Measurements from ENCODE around the gene SPDYE16. TPM values are rescaled to one million over a fixed set of nuclear protein-coding genes. Genes with fewer than 3 reads are reported as not detected.
"Not testable (repeated sequence)": the region's sequence is repeated elsewhere in the genome, so short reads cannot be mapped to it uniquely, and the experiment has no call there.

Gene SPDYE16
- total and polyA plus RNA-seq, 8 donors, result 0.09 to 0.67 (median 0.37) TPM; not detected in 1

DNA sequence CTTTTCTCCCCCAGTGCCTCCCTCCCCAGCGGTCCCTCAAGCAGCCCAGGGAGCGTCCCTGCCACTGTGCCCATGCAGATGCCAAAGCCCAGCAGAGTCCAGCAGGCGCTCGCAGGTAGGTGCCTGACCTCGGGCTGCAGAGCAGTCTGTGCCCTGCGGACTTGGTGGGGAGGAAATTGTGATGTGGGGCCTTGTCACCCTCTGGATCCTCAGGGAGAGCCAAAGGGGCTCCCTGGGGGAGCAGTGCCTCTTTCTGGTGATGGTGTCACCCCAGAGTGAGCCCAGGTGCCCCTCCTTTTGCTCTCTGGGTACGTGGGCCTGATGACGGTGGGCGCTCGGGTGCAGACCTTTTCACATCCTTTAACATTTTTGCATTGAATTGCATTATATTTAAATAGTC is 51.0 kb downstream of the SPDYE16 start:
- H3K27ac ChIP-seq; ATAC-seq; H3K36me3 ChIP-seq; FAIRE-seq; H3K9me3 ChIP-seq; intact Hi-C loops (cut with DNase I); H3K27me3 ChIP-seq; H3K4me3 ChIP-seq; H3K4me1 ChIP-seq; DNase-seq: not testable (repeated sequence)
- 92 to 95% methylated on average over 2 to 4 of the region's 10 CpGs for WGBS, 2 donors

DNA sequence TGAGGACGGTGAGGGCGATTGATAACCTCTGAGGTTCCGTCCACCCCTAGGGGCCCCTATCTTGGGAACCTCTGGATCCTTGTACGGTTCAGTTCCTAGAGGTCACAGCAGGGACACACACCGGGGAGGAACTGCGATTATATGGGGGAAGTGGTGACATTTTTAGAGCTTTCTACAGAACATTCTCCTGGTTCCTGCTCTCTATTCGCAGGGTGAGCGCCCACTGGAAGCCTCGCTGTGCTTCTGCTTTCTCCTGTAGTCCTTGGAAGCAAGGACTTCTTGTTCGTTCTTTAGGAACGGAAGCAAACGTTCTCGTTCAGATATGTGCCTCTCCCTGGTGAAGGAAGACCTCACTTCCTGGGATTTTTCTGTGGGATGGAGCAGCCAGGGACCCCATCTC is 55.1 kb downstream of the SPDYE16 start:
- H3K27ac ChIP-seq; H3K9me3 ChIP-seq; H3K36me3 ChIP-seq; DNase-seq; intact Hi-C loops (cut with DNase I); FAIRE-seq; H3K4me1 ChIP-seq; H3K27me3 ChIP-seq; ATAC-seq; H3K4me3 ChIP-seq: not testable (repeated sequence)
- WGBS, 2 donors, result 83 to 93% methylated on average over 4 to 8 of the region's 13 CpGs

DNA sequence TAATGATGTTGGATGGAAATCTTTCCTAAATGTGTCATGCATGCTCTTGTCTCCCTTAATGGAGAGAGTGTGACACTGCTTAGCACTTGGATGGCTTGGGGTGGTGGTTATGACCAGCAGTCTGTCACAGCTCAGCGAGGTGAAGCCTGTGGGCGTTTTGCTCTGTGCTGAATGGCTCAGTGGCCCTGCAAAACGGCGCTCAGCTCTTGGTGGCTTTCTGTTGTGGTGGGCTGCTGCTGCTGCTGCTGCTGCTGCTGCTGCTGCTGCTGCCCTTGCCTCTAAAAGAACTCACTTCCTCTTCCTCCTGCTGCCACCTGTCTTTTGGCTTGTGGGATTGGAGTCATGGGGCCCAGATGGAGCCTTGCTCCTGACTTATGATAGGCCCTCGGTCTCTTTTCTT is 56.5 kb downstream of the SPDYE16 start:
- H3K27me3 ChIP-seq; H3K4me3 ChIP-seq; H3K9me3 ChIP-seq; H3K27ac ChIP-seq; intact Hi-C loops (cut with DNase I); H3K4me1 ChIP-seq; FAIRE-seq; DNase-seq; H3K36me3 ChIP-seq: not testable (repeated sequence)
- ATAC-seq, result peak in 3 of 4 donors; percentile 37 to 71 (median 67)
- 70 to 77% methylated on average over 2 of the region's 5 CpGs for WGBS, 2 donors

DNA sequence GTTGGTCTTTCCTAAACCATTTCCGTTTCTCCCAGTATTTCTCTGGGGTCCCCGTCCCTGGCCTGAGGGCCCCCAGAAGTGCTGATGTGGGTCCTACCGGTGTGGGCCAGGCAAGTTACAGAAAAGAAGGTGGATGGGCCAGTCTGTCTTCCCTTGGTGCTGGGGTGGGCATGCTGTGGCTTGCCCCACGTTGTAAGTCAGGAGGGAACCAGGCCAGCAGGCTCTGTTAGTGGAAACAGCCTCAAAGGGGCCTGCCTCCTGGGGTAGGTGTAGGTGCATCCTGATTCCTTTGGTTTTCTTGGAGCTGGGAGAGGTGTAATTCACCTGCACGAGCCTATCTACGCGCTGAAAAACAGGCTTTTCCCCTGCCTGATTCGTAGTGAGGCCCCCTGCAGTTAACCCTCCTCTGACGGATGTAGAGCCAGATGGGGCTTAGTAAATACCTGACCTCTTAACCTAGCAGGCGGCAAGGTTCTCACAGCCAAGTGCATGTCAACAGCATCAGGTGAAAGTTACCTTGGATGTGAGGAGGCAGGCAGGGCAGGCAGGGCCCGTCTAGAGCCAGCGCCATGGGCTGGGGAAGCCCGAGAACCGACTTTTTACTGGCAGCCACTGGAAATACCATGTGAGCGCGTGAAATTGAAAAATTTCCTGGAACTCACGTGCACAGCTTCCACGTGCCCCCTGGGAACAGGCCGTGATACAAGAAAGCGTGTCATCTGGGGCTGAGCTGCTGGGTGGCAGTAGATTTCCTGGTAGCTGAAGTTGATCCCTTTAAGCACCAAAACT is 57.1 kb downstream of the SPDYE16 start:
- FAIRE-seq; H3K27ac ChIP-seq; H3K9me3 ChIP-seq; DNase-seq; H3K4me1 ChIP-seq; intact Hi-C loops (cut with DNase I); H3K27me3 ChIP-seq; H3K36me3 ChIP-seq; H3K4me3 ChIP-seq: not testable (repeated sequence)
- ATAC-seq, result peak in 3 of 4 donors; percentile 22 to 77 (median 70)
- WGBS, 2 donors, result 47 to 60% methylated on average over 2 to 5 of the region's 20 CpGs

DNA sequence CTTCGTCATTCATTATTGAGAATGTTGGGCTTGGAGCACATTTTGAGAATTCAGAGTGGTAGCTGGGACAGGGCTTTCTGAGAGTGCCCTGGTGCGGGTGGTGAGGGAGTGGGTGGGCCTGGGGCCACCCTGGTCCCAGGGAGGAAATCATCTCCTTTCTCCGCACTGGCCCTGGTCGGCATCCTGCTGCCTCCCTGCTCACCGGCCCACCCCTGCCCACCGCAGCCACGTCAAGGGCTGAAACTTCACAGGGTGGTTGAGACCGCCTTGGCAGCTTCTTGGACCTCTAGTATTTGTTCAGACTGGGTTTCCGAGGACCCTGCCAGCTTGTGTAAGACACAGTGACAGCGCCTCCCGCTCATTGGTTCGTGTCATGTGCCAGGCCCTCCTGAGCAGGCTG is 58.6 kb downstream of the SPDYE16 start:
- ATAC-seq; H3K4me3 ChIP-seq; H3K9me3 ChIP-seq; DNase-seq; intact Hi-C loops (cut with DNase I); H3K36me3 ChIP-seq; H3K4me1 ChIP-seq; FAIRE-seq; H3K27me3 ChIP-seq; H3K27ac ChIP-seq: not testable (repeated sequence)
- WGBS, 2 donors, result 89 to 96% methylated on average over 7 to 8 of the region's 12 CpGs

DNA sequence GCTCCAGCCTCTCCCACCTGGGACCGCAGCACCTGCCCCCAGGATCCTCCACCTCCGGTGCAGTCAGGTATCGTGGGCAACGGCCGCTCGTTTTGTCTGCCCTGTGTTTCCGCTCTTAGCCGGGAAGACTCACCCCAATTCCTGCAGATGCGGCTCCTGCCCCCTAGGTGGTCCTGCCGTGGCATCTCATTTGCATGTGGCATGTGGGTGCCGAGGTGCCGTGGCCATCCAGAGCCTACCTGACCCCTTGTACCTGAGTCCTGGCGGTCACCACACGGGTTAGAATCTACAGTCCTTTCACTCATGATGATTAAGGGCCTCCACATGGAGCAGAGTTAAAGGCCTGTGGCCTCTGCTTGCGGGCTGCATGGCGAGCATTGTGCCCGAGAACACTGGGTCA is 60.0 kb downstream of the SPDYE16 start:
- H3K4me1 ChIP-seq; H3K27ac ChIP-seq; H3K4me3 ChIP-seq; FAIRE-seq; ATAC-seq; H3K9me3 ChIP-seq; intact Hi-C loops (cut with DNase I); DNase-seq; H3K27me3 ChIP-seq; H3K36me3 ChIP-seq: not testable (repeated sequence)
- 90 to 94% methylated on average over 16 to 17 of the region's 17 CpGs for WGBS, 2 donors

DNA sequence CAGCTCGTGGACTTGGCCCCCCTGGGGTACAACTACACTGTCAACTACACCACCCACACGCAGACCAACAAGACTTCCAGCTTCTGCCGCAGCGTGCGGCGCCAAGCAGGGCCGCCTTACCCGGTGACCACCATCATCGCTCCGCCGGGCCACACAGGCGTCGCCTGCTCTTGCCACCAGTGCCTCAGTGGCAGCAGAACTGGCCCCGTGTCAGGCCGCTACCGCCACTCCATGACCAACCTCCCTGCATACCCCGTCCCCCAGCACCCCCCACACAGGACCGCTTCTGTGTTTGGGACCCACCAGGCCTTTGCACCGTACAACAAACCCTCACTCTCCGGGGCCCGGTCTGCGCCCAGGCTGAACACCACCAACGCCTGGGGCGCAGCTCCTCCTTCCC is 60.4 kb downstream of the SPDYE16 start:
- peak in 1 of 6 donors; percentile 19 for DNase-seq
- H3K4me1 ChIP-seq; H3K27me3 ChIP-seq; H3K36me3 ChIP-seq; H3K27ac ChIP-seq; H3K9me3 ChIP-seq; FAIRE-seq; ATAC-seq; H3K4me3 ChIP-seq; intact Hi-C loops (cut with DNase I): not testable (repeated sequence)
- 94 to 96% methylated on average over 24 of the region's 24 CpGs for WGBS, 2 donors

Other genes with a start within 250 kb of the SPDYE16 start
- 100 to 1,000 TPM; 106 to 752 (median 138) TPM for gene HSPB1, start 240.6 kb downstream of the SPDYE16 start, total RNA-seq
- 100 to 1,000 TPM; 160 to 642 TPM for gene HSPB1, start 240.6 kb downstream of the SPDYE16 start, polyA plus RNA-seq
- gene YWHAG, start 184.3 kb downstream of the SPDYE16 start, total RNA-seq, result 10 to 100 TPM; 23.3 to 55.7 (median 38.9) TPM
- 10 to 100 TPM; 15.7 to 30.9 TPM for gene YWHAG, start 184.3 kb downstream of the SPDYE16 start, polyA plus RNA-seq
- gene SSC4D, start 133.6 kb downstream of the SPDYE16 start, total RNA-seq, result 1 to 10 TPM in 5 of 6 donors, under 1 TPM in 1; 0.79 to 3.6 (median 2.2) TPM
- 10 to 100 TPM in 1 of 2 donors, 1 to 10 TPM in 1; 8.8 to 10.3 TPM for gene SSC4D, start 133.6 kb downstream of the SPDYE16 start, polyA plus RNA-seq
- 10 to 100 TPM in 2 of 6 donors, 1 to 10 TPM in 4; 2.5 to 14.1 (median 6.6) TPM for gene ZP3, start 118.3 kb downstream of the SPDYE16 start, total RNA-seq
- 1 to 10 TPM; 3.2 to 7.6 TPM for gene ZP3, start 118.3 kb downstream of the SPDYE16 start, polyA plus RNA-seq
- gene DTX2, start 81.6 kb downstream of the SPDYE16 start, total RNA-seq, result 10 to 100 TPM; 11.5 to 33.6 (median 14.8) TPM
- 10 to 100 TPM; 25.4 to 52.4 TPM for gene DTX2, start 81.6 kb downstream of the SPDYE16 start, polyA plus RNA-seq
- 1 to 10 TPM in 2 of 6 donors, under 1 TPM in 4; 0.41 to 2.3 (median 0.89) TPM for gene UPK3B, start 32.7 kb downstream of the SPDYE16 start, total RNA-seq
- gene UPK3B, start 32.7 kb downstream of the SPDYE16 start, polyA plus RNA-seq, result 1 to 10 TPM; 2.9 to 3.2 TPM
- gene POMZP3, start 84.0 kb upstream of the SPDYE16 start, total RNA-seq, result 10 to 100 TPM in 3 of 6 donors, 1 to 10 TPM in 3; 2.9 to 14.0 (median 8.4) TPM
- 10 to 100 TPM in 1 of 2 donors, 1 to 10 TPM in 1; 7.3 to 12.2 TPM for gene POMZP3, start 84.0 kb upstream of the SPDYE16 start, polyA plus RNA-seq